GM18861 (cell line): ENCODE results near the gene SARDH.
"Not testable (repeated sequence)": the region's sequence is repeated elsewhere in the genome, so short reads cannot be mapped to it uniquely, and the experiment has no call there.

Experiments used
- ATAC-seq: cut with Tn5 transposase; IDR thresholded peaks from one replicate; pipeline ENCODE4 v1.9.1; 2021; ENCODE audit not compliant: unreplicated experiment

The SARDH gene

GRCh38 chr9:133777068-133777791, 39.1 kb upstream of the SARDH start:
- ATAC-seq = no peak

GRCh38 chr9:133775951-133776905, 38.1 kb upstream of the SARDH start:
- ATAC-seq = no peak

- ATAC-seq = no peak
Observed at GRCh38 chr9:133775291-133775690, 37.1 kb upstream of the SARDH start.

GRCh38 chr9:133774799-133775198, 36.6 kb upstream of the SARDH start:
- ATAC-seq = no peak

DNA sequence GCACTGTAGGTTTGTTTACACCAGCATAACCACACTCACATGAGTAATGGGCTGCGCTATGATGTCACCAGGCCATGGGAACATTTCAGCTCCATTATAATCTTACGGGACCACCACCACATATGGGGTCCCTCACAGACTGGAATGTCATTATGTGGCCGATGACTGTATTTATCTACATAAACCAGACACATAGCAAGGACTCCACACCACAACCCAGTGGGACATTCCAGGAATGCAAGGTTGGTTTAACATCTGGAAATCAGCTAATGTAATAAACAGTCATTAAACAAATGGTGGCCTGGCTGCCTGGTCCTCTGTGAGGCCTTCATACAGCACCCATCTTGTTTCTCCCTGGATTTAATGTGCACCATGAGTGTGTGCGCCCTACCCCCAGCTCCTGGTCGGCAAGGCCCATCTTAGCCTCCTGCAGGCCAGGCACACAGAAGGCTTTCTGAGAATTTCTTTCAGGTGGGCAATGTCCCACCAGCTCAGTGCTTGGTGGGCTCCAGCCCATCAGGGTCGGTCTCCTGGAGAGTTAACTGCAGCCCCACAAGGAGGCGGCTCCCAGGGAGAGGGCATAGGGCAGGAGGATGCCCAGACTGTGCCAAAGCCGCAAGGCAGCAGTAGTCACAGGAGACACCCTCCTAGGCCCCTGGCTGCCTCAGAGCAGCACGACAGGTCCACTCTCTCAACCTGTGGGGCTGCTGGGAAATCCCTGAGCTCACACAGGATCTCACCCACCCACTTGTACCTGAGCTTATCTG, 35.9 kb upstream of the SARDH start:
- ATAC-seq = no peak

- no peak for ATAC-seq
Observed at GRCh38 chr9:133772581-133772980, 34.4 kb upstream of the SARDH start.

DNA sequence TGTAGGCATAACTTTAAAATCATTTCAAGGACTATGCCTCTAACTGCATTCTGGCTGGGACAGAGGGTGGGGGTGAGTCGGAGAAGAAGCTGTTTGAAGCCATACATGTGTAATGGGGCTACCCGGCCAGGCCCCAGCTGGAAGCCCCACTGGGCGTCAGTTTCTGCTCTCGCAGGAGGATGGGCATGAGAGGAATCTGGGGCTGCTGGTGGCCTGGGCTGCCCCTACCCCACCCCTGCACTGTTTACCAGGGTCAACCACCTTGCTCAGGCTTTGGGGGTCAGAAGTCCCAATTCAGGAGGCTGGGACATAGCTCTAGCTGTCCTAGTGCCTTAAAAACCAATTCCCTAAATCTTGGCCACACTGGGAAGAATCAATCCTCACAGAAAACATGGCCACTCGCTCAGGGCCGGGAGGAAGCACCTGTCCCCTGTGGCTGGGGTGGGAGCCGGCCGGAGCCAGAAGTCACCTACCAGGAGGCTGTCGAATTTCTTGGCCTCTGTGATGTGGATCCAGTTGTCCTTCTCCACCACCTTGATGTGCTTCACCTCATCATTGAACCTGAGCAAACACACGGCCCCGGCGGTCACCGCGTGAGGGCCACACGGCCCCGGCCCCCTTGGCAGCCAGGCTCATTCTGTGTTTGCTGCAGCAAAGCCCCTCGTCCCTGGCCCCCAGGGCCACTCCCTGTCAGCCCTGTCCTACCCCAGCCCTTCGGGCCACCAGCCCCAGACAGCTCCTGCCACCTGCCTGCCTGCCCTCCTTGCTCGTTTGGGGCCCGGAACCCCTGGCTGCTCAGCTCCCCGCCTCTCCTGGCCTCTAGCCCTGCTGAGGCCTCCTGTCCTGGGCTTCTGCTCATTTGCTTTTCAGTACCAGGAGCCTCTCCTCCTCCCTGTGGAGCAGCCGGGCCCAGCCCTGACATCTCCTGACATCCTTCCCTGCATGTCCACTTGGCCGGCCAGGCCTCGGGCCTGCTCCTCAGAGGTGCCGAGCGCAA, 33.6 kb upstream of the SARDH start:
- ATAC-seq = no peak

- ATAC-seq = no peak
Observed at GRCh38 chr9:133770076-133770777, 32.1 kb upstream of the SARDH start.

GRCh38 chr9:133769511-133770075, 31.4 kb upstream of the SARDH start:
- ATAC-seq = no peak

DNA sequence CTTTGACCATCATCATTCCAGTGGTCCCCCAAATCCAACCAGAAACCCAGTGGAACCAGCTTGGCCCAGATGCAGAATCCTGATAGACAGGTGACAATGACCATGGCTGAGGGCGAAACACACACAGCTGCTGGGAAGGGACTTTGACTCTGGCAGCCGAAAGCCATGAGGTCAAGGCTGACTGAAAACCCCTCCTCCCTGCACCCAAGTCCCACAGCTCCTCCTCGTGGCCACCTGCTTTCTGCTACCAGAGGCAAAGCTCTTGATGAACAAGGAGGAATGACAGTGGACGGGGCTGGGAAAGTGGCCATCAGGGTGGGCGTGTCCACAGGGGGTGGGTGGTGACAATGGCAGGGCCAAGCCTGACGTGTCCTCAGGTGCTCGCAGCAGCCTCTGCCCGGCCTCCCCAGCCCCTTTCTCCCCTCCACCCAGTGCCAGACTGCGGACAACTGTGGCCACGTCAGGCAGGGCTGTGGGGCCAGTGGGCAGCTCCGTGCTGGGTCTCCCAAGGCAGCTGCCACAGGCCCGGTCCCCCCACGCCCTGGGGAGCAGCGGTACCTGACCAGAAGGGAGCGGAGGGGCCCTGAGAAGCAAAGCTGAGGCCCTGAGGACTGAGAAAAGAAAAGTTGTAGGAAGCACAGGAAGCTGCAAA, 30.8 kb upstream of the SARDH start:
- ATAC-seq = no peak

DNA sequence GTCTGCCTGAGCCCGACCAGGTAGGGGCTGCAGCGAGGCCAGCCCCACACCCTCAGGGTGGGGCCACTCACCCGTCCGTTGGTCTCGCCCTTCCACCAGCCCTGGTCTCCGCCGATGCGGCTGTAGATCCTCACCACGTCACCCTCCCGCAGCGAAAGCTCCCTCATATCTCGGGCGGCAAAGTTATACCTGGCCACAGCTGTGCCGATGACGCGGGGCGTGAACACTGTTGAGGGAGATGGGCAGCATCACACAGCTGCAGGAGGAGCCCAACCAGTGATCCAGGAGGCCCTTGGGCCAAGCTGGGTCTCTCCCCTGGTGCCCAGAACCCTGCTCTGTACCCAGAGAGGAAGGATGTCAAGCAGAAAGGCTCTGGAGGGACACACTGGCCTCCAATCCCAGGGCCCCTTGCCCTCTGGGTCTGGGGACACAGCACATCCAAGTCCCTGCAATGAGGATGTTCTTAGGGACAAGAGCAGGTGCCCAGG, 30.3 kb upstream of the SARDH start:
- ATAC-seq = no peak

- no peak for ATAC-seq
Observed at GRCh38 chr9:133767625-133768024, 29.5 kb upstream of the SARDH start.

DNA sequence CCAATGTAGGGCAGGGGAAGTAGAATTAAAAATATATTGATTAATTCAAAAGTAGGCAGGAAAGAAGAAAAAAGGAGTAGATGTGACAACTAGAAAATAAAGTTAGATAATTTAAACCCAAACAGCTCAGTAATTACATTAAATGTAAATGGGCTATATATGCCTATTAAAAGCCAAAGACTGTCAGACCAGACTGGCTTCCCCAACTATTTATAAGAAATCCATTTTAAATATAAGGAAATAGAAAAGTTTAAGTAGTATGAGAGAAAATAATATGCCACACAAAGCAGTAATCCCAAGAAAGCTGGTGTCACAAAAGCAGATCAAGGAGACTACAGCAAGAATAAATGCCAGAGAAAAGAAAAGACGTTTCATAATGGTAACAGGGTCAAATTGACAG, 28.9 kb upstream of the SARDH start:
- ATAC-seq = no peak

- ATAC-seq = not testable (repeated sequence)
Observed at GRCh38 chr9:133766234-133766633, 28.1 kb upstream of the SARDH start.

DNA sequence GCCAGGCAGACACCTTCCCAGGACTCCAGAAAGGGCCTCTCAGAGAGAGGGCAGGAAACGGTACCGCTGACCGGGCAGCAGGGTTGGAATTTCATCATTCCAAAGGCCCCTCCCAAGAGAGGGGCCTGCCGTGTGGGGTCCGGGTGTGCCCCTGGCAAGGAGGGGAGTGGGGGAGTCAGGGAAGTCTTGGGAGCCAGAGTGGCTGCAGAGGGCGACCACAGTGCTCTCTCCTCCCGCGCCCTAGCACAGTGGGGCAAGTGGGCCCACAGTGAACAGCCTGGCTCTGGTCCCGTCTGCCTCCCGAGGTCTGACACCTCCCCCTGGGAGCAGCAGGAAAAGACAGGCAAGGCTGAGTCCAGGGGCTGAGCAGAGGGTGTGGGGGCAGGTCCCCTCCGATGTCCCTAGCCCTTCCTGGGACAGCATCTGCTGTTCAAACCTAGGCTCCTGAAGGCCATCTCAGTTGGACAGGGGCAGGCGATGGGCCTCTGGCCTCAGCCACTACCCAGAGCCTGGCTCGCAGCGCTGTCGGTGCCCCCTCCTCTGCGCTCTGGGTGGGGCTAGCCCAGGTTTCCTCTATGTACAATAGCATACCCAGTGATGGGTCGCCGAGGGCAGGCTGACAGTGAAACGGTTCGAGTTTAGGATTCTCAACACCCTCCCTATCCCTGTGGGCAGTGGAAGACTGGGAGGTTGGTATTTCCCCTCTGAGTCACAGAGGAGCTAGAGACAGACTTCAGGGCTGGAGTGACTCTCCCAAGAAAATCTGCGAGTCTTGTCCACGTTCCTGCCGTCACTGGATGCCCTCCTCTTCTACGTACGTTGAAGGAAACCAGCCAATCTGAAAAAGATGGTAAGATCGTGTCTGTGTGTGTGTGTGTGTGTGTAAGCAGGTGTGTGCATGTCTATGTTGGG, 25.4 kb upstream of the SARDH start:
- ATAC-seq = no peak

DNA sequence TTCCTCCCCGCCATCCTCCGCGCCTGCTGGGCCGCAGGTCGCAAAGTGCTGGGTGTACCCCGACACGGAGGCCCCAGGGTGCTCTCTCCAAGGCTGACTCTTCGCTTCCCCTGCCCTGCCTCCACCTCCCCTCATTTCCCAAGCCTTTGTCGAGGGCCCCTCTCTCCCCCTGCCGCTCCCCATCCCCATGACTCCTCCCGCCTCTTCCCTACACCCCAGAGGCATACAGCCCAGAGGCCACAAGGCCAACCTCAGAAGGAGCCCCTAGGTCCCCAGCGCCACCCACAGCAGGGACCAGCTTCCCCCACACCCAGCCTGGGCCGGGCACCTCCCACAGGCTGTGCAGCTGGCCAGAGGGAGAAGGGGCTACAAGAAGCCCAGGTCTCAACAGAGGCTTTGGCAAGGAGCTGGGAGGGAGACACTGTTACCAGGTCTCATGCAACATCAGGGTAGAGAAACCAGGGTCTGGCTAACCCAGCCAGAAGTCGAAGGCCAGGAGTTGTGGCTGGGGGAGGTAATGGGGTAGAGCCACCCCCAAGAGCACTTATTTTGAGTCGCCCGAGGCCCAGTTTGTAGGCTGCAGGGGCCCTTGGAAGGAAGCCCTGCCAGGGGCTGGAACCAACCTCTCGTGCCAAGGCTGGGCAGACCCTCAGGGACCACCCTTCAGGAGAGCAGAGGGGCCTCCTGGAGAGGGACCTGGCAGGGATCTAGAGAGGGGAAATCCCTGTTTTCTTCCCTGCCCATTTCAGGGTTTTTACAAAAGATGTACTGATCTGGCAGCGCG, 24.5 kb upstream of the SARDH start:
- no peak for ATAC-seq
